Transverse colon (tissue), 4 donors: ENCODE data around the gene SLC5A4. TPM values are rescaled to one million over a fixed set of nuclear protein-coding genes. Genes with fewer than 3 reads are reported as not detected.

ENCODE experiments used
- DNase-seq: peaks from one replicate; pipeline ENCODE4 v3.0.0-alpha.2; 2019
- H3K27ac ChIP-seq, 4 donors: fragments of 200-600 bp; sonication (generic); 2 replicates each; pipeline ENCODE4 v1.5.1; 2016 to 2018; ENCODE audit warnings: inconsistent platforms in 4 of 4
- H3K27me3 ChIP-seq: fragments of 200-600 bp; sonication (generic); 2 replicates; pipeline ENCODE4 v1.5.1; 2017; ENCODE audit warnings: inconsistent platforms
- H3K36me3 ChIP-seq, 4 donors: fragments of 200-600 bp; sonication (generic); 2 replicates each; pipeline ENCODE4 v1.5.1; 2017 to 2019; ENCODE audit warnings: inconsistent platforms in 4 of 4
- H3K4me1 ChIP-seq, 4 donors: fragments of 200-600 bp; sonication (generic); 2 replicates each; pipeline ENCODE4 v1.5.1; 2017 to 2020; ENCODE audit warnings: inconsistent platforms in 4 of 4
- H3K4me3 ChIP-seq, 4 donors: fragments of 200-600 bp; sonication (generic); 1 replicate in 1 of 4; 2 replicates in 3 of 4; pipeline versions ENCODE4 v1.5.1 to v1.6.1; 2017 to 2019; ENCODE audit warnings: inconsistent platforms in 4 of 4
- H3K9me3 ChIP-seq, 2 donors: fragments of 200-600 bp; sonication (generic); 2 replicates each; pipeline ENCODE4 v1.5.1; 2017 to 2019; ENCODE audit warnings: inconsistent platforms in 2 of 2
- EP300 ChIP-seq: sonication (generic); formaldehyde crosslinking; IDR thresholded peaks from one replicate; pipeline ENCODE4 v1.6.1; 2017; ENCODE audit warnings: antibody characterized with exemption, low read depth
- POLR2A ChIP-seq: fragments of 450-650 bp; IDR thresholded peaks from one replicate; pipeline ENCODE4 v1.6.1; 2016; ENCODE audit warnings: antibody characterized with exemption, mild to moderate bottlenecking, moderate library complexity
- POLR2AphosphoS5 ChIP-seq, 3 donors: sonication (generic); formaldehyde crosslinking; IDR thresholded peaks; one replicate each; pipeline ENCODE4 v1.6.1; 2016; ENCODE audit warnings: antibody characterized with exemption in 3 of 3
- WGBS, 2 donors: methylation state at CpG; one replicate each; pipeline ENCODE4 v1.1.5; 2018; ENCODE audit warnings: low coverage in 1 of 2; 5-methylcytosine and 5-hydroxymethylcytosine counted together
- in situ Hi-C, 4 donors: fragments of 200-750 bp; cut with MboI; loops; one replicate each; pipeline versions ENCODE4 v1.15.0 to v1.15.1; 2017; ENCODE audit warnings: low sequenced_read_pairs in 3 of 4, low pct_ligation_motif_present in 1 of 4, low pct_unique_long_range_greater_than_20kb in 1 of 4
- intact Hi-C: fragments of 100-400 bp; cut with DNase I; formaldehyde crosslinking; loops from one replicate; pipeline ENCODE4 v1.15.1; 2023; ENCODE audit warnings: low total_unique reads
- total RNA-seq, 4 donors: library from RNA; depleted of rRNA; stranded (reverse); fragments of >200 nt; gene quantifications; one replicate each; pipeline ENCODE4 v1.1.0, GENCODE V29; 2016
- TF ChIP-seq, protein P1 (sequence below), 5 experiments: fragments of 200-600 bp in 3 of 5; fragments of 450-650 bp in 2 of 5; sonication (generic) in 3 of 5; IDR thresholded peaks; 1 replicate in 2 of 5; 2 replicates in 3 of 5; pipeline ENCODE4 v1.5.1; 2016 to 2017; ENCODE audit warnings: antibody characterized with exemption in 5 of 5, inconsistent platforms in 3 of 5, mild to moderate bottlenecking in 2 of 5, moderate library complexity in 1 of 5

The SLC5A4 gene
- total RNA-seq, 4 donors from 2014 or later = 0.41 TPM; not detected in 3

- Histone ChIP-seq H3K9me3 (no peaks in the 10 kb centered on the region), H3K4me3 (no peak overlapping the region), H3K27ac (no peak overlapping the region), H3K27me3 (peaks cover 4% of the 10 kb centered on the region), H3K4me1 (no peaks in the 10 kb centered on the region), H3K36me3 (no peaks in the 10 kb centered on the region)
- TF ChIP-seq POLR2AphosphoS5 (IDR thresholded peaks at IDR 0.05) (no peak), EP300 (no peak), POLR2A (no peak)
- TF ChIP-seq, protein P1, sequence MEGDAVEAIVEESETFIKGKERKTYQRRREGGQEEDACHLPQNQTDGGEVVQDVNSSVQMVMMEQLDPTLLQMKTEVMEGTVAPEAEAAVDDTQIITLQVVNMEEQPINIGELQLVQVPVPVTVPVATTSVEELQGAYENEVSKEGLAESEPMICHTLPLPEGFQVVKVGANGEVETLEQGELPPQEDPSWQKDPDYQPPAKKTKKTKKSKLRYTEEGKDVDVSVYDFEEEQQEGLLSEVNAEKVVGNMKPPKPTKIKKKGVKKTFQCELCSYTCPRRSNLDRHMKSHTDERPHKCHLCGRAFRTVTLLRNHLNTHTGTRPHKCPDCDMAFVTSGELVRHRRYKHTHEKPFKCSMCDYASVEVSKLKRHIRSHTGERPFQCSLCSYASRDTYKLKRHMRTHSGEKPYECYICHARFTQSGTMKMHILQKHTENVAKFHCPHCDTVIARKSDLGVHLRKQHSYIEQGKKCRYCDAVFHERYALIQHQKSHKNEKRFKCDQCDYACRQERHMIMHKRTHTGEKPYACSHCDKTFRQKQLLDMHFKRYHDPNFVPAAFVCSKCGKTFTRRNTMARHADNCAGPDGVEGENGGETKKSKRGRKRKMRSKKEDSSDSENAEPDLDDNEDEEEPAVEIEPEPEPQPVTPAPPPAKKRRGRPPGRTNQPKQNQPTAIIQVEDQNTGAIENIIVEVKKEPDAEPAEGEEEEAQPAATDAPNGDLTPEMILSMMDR (IDR thresholded peaks at IDR 0.05) = no peak
- intact Hi-C loops (no loop called here), in situ Hi-C loops (no loop called here)
- DNase-seq = no peak
- 78% methylated on average over 3 of the region's 3 CpGs; no CpG with 5 or more reads in 1 of the 2 donors for WGBS, 2 donors
These were observed 69.3 kb downstream of the SLC5A4 start for GRCh38 chr22:32185821-32186220.

DNA sequence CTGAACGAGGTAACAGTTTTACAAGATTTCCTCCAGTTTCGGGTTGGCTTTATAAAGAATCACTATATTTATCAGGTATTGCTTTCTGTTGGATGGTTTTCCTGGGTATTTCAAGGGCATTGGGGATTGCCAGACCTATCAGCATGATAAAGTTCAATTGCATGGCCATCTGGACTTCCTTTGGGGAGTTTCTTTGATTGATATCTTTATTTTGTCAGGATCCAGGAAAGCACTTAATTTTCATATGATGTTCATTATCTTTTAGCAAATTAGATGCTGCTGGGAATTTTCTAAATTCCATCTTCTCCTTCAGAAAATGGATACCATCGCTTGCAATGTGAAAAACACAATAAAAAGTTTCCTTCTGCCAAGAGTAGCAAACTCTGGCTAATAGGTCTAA, 71.5 kb downstream of the SLC5A4 start:
- Histone ChIP-seq H3K4me3 (no peak overlapping the region), H3K9me3 (no peaks in the 10 kb centered on the region), H3K36me3 (no peaks in the 10 kb centered on the region), H3K27me3 (peaks cover 16% of the 10 kb centered on the region), H3K27ac (no peak overlapping the region), H3K4me1 (no peaks in the 10 kb centered on the region)
- DNase-seq = no peak
- WGBS, 2 donors = 62 to 66% methylated on average over 3 of the region's 3 CpGs
- TF ChIP-seq POLR2AphosphoS5 (IDR thresholded peaks at IDR 0.05) = no peak
- no peak for TF ChIP-seq POLR2A
- no peak for TF ChIP-seq EP300
- TF ChIP-seq, protein P1 (IDR thresholded peaks at IDR 0.05) = no peak
- intact Hi-C loops (no loop called here), in situ Hi-C loops (no loop called here)

DNA sequence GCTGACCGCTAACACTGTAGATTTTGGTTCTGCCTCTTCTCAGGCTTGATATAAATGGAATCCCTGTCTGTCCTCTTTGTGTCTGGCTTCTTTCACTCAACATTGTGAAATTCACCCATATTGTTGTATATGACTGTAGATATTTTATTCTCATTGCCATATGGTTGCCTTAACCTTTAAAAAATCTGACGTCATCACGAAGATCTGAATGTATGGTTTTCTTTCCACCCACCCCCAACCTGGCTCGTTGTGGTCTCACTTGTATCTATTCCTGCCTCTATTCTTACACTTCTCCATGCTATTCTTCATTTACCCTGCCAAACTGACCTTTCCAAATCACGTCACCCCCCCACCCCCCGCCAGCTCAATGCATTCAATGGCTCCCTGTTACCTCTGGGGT, 74.1 kb downstream of the SLC5A4 start:
- intact Hi-C loops = no loop called here
- no peak for TF ChIP-seq POLR2AphosphoS5 (IDR thresholded peaks at IDR 0.05)
- TF ChIP-seq EP300 = no peak
- TF ChIP-seq POLR2A = no peak
- TF ChIP-seq, protein P1 (IDR thresholded peaks at IDR 0.05) = no peak
- H3K9me3 ChIP-seq = no peaks in the 10 kb centered on the region
- H3K4me3 ChIP-seq = no peak overlapping the region
- DNase-seq = no peak
- peaks cover 0 to 3% (median 0%) of the 10 kb centered on the region in 4 donors for H3K4me1 ChIP-seq
- in situ Hi-C loops = no loop called here
- H3K27me3 ChIP-seq = peaks cover 40% of the 10 kb centered on the region
- no peaks in the 10 kb centered on the region for H3K36me3 ChIP-seq
- no peak overlapping the region for H3K27ac ChIP-seq
- 20 to 77% methylated on average over 1 to 6 of the region's 6 CpGs for WGBS, 2 donors

GRCh38 chr22:32177221-32177765, 77.9 kb downstream of the SLC5A4 start:
- no peak for DNase-seq
- Histone ChIP-seq H3K27ac (no peak overlapping the region), H3K4me1 (peaks cover 0 to 6% (median 2%) of the 10 kb centered on the region in 4 donors), H3K9me3 (no peaks in the 10 kb centered on the region), H3K27me3 (peaks cover 59% of the 10 kb centered on the region), H3K36me3 (no peaks in the 10 kb centered on the region), H3K4me3 (no peak overlapping the region)
- TF ChIP-seq, protein P1 (IDR thresholded peaks at IDR 0.05) = no peak
- no peak for TF ChIP-seq EP300
- no peak for TF ChIP-seq POLR2A
- TF ChIP-seq POLR2AphosphoS5 (IDR thresholded peaks at IDR 0.05) = no peak
- in situ Hi-C loops (no loop called here), intact Hi-C loops (no loop called here)
- 86 to 92% methylated on average over 2 to 8 of the region's 8 CpGs for WGBS, 2 donors
